PC-3 (cell line): Measurements from ENCODE around the gene CD226. TPM values are rescaled to one million over a fixed set of nuclear protein-coding genes. Genes with fewer than 3 reads are reported as not detected.

ENCODE experiments used
- ATAC-seq: fragments of 200-7000 bp; cut with Tn5 transposase; 2 replicates; pipeline ENCODE4 v1.9.1; 2020; ENCODE audit warnings: mild to moderate bottlenecking, moderate library complexity
- BruUV-seq: library from RNA; stranded (reverse); fragments of 400-500 nt; replicated peaks from 2 replicates; lab custom pipeline; 2021; lab: Mats Ljungman, UMichigan
- CTCF ChIA-PET: fragments of 300-600 bp; sonication (Branson Sonifier 250); formaldehyde crosslinking; loops from one replicate; lab custom pipeline; 2022; ENCODE audit warnings: antibody characterized with exemption; lab: Charles Lee
- POLR2A ChIA-PET: fragments of 300-600 bp; sonication (Branson Sonifier 250); formaldehyde crosslinking; loops from one replicate; lab custom pipeline; 2022; ENCODE audit warnings: antibody characterized with exemption; ENCODE audit not compliant: unreplicated experiment; lab: Charles Lee
- DNase-seq: peaks from one replicate; pipeline ENCODE4 v3.0.0-alpha.2; 2015
- H2AFZ ChIP-seq: fragments of 300-600 bp; sonication (generic); 2 replicates; pipeline ENCODE4 v1.6.0; 2016; ENCODE audit warnings: antibody characterized with exemption, low read length
- H3F3A ChIP-seq: fragments of 300-600 bp; sonication (generic); one replicate; pipeline ENCODE4 v1.6.0; 2017; ENCODE audit warnings: antibody characterized with exemption, low read length, control low read depth, mild to moderate bottlenecking; ENCODE audit not compliant: unreplicated experiment
- H3K27ac ChIP-seq: fragments of 300-600 bp; sonication (generic); 2 replicates; pipeline ENCODE4 v1.5.1; 2016; ENCODE audit warnings: mild to moderate bottlenecking, low read length
- H3K27me3 ChIP-seq: fragments of 300-600 bp; sonication (generic); 2 replicates; pipeline ENCODE4 v1.6.1; 2016; ENCODE audit warnings: low read length, mixed read lengths
- H3K36me3 ChIP-seq: fragments of 300-600 bp; sonication (generic); 2 replicates; pipeline ENCODE4 v1.6.1; 2016; ENCODE audit warnings: low read depth, mixed run types, low read length, mixed read lengths
- H3K4me1 ChIP-seq: fragments of 300-600 bp; sonication (generic); 2 replicates; pipeline ENCODE4 v1.5.1; 2016; ENCODE audit warnings: low read length; ENCODE audit not compliant: insufficient read depth
- H3K4me2 ChIP-seq: fragments of 300-600 bp; sonication (generic); 2 replicates; pipeline ENCODE4 v1.6.0; 2016; ENCODE audit warnings: low read length
- H3K4me3 ChIP-seq: fragments of 300-600 bp; sonication (generic); 2 replicates; pipeline ENCODE4 v1.5.1; 2016; ENCODE audit warnings: mild to moderate bottlenecking, low read length, mixed read lengths
- H3K79me2 ChIP-seq: fragments of 300-600 bp; sonication (generic); 2 replicates; pipeline ENCODE4 v1.6.1; 2017; ENCODE audit warnings: low read length, mixed read lengths
- H3K9ac ChIP-seq: fragments of 300-600 bp; sonication (generic); 2 replicates; pipeline ENCODE4 v1.6.0; 2016; ENCODE audit warnings: mild to moderate bottlenecking, low read length
- H3K9me2 ChIP-seq: fragments of 300-600 bp; sonication (generic); replicated peaks from 2 replicates; pipeline ENCODE4 v1.6.1; 2016; ENCODE audit warnings: mixed run types, low read length, mixed read lengths
- H3K9me3 ChIP-seq: fragments of 300-600 bp; sonication (generic); 2 replicates; pipeline ENCODE4 v1.6.1; 2016; ENCODE audit warnings: low read length, mixed read lengths
- H4K20me1 ChIP-seq: fragments of 300-600 bp; sonication (generic); 2 replicates; pipeline ENCODE4 v1.6.1; 2016; ENCODE audit warnings: low read length, mixed read lengths
- EZH2 ChIP-seq: fragments of 300-600 bp; sonication (generic); IDR thresholded peaks from one replicate; pipeline ENCODE4 v1.6.1; 2017; ENCODE audit warnings: antibody characterized with exemption, mild to moderate bottlenecking, low read length; ENCODE audit not compliant: unreplicated experiment
- EZH2phosphoT487 ChIP-seq: fragments of 300-600 bp; sonication (generic); IDR thresholded peaks from 2 replicates; pipeline ENCODE4 v1.6.1; 2018; ENCODE audit warnings: mild to moderate bottlenecking, antibody characterized with exemption, low read length, borderline replicate concordance
- intact Hi-C: fragments of 100-400 bp; cut with micrococcal nuclease; formaldehyde crosslinking; loops from 2 replicates; pipeline ENCODE4 v1.9.0; 2023
- total RNA-seq: library from RNA; depleted of rRNA; stranded (reverse); fragments of >200 nt; gene quantifications from 2 replicates; pipeline ENCODE4 v1.2.3, GENCODE V29; 2014
- TF ChIP-seq, protein P1 (sequence below): fragments of 300-600 bp; sonication (generic); conservative IDR thresholded peaks from 2 replicates; pipeline ENCODE4 v1.5.1; 2017; ENCODE audit warnings: antibody characterized with exemption, low read depth, mild to moderate bottlenecking, low read length

The CD226 gene
- total RNA-seq, 1 experiment from 2014 or later: 0.26 TPM

DNA sequence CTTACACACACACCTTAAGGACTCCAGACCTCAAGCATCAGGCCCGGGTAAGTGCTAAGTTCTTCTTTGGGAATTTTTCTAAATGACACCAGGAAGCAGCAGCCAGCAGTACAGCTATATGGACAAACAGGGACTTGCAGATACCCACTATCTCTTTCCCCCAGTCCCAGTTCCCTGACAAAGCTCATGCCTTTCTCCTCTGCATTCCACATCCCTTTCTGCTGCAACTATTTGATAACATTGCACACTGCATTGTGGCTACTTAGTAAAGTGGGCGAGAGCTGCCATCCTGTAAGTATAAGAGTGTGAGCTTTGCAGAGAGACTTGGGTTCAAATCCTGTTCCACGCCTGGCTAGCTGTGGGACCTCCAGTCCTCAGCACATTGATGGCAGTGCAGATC lies 14.0 kb upstream of the CD226 start:
- ChIA-PET POLR2A (no interaction called here), CTCF (no interaction called here)
- H3K36me3 ChIP-seq: no peaks in the 10 kb centered on the region
- no peak overlapping the region for H3K9ac ChIP-seq
- H3K4me2 ChIP-seq: no peak overlapping the region
- no peaks in the 10 kb centered on the region for H4K20me1 ChIP-seq
- H3K9me3 ChIP-seq: no peaks in the 10 kb centered on the region
- H3K4me3 ChIP-seq: no peak overlapping the region
- no peaks in the 10 kb centered on the region for H3K9me2 ChIP-seq
- H3F3A ChIP-seq: no peaks in the 10 kb centered on the region
- DNase-seq: no peak
- H3K79me2 ChIP-seq: no peaks in the 10 kb centered on the region
- BruUV-seq: no TSS peak
- no peaks in the 10 kb centered on the region for H3K27me3 ChIP-seq
- no peaks in the 10 kb centered on the region for H3K4me1 ChIP-seq
- no peak overlapping the region for H2AFZ ChIP-seq
- intact Hi-C loops: no loop called here
- no peak for ATAC-seq
- no peak for TF ChIP-seq EZH2
- TF ChIP-seq EZH2phosphoT487: no peak
- TF ChIP-seq, protein P1, sequence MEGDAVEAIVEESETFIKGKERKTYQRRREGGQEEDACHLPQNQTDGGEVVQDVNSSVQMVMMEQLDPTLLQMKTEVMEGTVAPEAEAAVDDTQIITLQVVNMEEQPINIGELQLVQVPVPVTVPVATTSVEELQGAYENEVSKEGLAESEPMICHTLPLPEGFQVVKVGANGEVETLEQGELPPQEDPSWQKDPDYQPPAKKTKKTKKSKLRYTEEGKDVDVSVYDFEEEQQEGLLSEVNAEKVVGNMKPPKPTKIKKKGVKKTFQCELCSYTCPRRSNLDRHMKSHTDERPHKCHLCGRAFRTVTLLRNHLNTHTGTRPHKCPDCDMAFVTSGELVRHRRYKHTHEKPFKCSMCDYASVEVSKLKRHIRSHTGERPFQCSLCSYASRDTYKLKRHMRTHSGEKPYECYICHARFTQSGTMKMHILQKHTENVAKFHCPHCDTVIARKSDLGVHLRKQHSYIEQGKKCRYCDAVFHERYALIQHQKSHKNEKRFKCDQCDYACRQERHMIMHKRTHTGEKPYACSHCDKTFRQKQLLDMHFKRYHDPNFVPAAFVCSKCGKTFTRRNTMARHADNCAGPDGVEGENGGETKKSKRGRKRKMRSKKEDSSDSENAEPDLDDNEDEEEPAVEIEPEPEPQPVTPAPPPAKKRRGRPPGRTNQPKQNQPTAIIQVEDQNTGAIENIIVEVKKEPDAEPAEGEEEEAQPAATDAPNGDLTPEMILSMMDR: no peak
- H3K27ac ChIP-seq: no peak overlapping the region

DNA sequence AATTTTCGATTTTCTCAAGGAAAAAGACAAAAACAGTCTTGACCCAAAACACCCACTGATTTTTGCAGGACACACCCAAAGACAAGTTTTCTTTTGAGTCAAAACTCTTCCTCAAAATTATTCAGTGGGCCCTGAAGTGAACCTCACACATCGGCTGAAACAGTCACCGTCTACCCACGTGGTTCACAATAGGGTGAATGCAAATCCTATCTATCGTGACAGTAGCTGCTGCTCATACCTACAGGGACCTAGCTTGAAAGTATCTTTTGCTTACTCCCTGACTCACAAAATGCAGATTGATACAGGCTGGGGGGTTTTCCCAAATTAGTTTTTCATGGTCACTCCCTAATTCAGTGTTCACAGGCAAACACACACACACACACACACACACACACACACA lies 10.7 kb upstream of the CD226 start:
- Histone ChIP-seq H4K20me1 (no peaks in the 10 kb centered on the region), H3K4me3 (no peak overlapping the region), H3K9ac (no peak overlapping the region), H3K4me2 (no peak overlapping the region), H3K9me3 (no peaks in the 10 kb centered on the region), H3K4me1 (no peaks in the 10 kb centered on the region), H3F3A (no peaks in the 10 kb centered on the region), H3K36me3 (no peaks in the 10 kb centered on the region), H3K27me3 (no peaks in the 10 kb centered on the region), H3K9me2 (no peaks in the 10 kb centered on the region), H3K27ac (no peak overlapping the region), H2AFZ (no peak overlapping the region), H3K79me2 (no peaks in the 10 kb centered on the region)
- CTCF ChIA-PET: no interaction called here
- intact Hi-C loops: no loop called here
- ATAC-seq: no peak
- POLR2A ChIA-PET: no interaction called here
- BruUV-seq: no TSS peak
- no peak for TF ChIP-seq EZH2phosphoT487
- TF ChIP-seq, protein P1: no peak
- no peak for DNase-seq

DNA sequence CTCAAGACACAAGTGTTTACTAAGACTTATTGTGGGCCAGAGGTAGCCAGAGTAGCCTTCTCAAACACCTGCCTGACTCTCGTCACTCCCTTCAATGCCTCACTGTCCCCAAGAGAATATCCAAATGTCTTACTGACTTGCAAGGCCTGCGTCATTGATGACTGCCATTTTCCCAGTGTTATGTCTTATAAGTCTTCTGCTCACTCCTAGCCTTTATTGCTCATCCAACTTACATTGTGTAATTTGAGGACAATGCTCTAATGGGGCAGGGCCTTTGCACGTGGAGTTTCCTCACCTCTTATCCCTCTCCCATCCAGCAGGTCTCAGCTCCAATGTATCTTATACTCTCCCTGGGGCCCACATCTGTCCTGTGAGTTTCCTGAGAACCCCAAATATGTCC lies 10.1 kb upstream of the CD226 start:
- ATAC-seq: no peak
- no peaks in the 10 kb centered on the region for H3K27me3 ChIP-seq
- H2AFZ ChIP-seq: no peak overlapping the region
- BruUV-seq: no TSS peak
- H3K9me2 ChIP-seq: no peaks in the 10 kb centered on the region
- H3K4me3 ChIP-seq: no peak overlapping the region
- no peaks in the 10 kb centered on the region for H3K79me2 ChIP-seq
- CTCF ChIA-PET: no interaction called here
- H3F3A ChIP-seq: no peaks in the 10 kb centered on the region
- DNase-seq: no peak
- intact Hi-C loops: no loop called here
- H4K20me1 ChIP-seq: no peaks in the 10 kb centered on the region
- H3K9ac ChIP-seq: no peak overlapping the region
- H3K4me2 ChIP-seq: no peak overlapping the region
- TF ChIP-seq, protein P1: no peak
- TF ChIP-seq EZH2 (no peak), EZH2phosphoT487 (no peak)
- POLR2A ChIA-PET: no interaction called here
- no peaks in the 10 kb centered on the region for H3K36me3 ChIP-seq
- H3K9me3 ChIP-seq: no peaks in the 10 kb centered on the region
- no peaks in the 10 kb centered on the region for H3K4me1 ChIP-seq
- H3K27ac ChIP-seq: no peak overlapping the region
